DMS153 treated with DMSO at 0.1 percent for 48 hours (cell line): ENCODE data around the gene SREBF1.
A peak's percentile ranks its signal among the peaks of the same experiment; 100 is the strongest.

ENCODE experiments used
- DNase-seq: peaks from one replicate; lab custom pipeline; 2025; ENCODE audit not compliant: unreplicated experiment; lab: John Stamatoyannopoulos, UW

Gene SREBF1

DNA sequence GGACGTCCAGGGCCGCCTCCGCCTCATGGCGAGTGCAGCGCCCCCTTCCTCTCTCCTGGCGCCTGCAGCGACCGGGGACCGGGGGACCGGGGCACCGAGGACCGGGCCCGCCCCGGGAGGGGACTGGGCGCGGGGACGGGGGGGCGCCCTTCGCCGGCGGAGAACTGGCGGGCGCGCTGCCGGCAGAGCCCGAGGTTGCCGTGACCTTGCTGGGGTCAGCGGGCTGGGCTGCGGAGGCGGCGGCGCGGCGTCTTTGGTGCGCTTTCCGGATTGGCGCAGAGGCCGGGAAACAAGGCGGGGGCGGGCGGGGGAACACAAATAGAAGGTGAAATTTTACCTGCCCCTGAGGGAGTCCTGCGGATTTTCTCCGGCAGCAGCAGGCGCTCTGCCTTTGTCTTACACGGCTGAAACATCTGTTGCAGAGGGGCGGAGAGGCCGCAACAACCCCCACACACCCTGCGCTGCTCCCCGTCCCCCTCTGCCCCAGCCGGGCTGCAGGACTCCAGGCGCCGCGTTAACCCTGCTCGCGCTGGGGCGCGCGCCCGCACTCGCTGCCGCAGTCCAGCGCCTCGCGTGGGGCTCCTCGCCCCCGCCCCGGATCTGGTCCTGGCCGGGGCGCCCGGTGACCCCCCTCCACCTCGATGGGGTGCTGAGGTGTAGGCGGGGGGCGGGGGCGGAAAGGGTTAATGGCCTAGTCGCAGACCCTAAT is 53.5 kb downstream of the SREBF1 start:
- DNase-seq = peak; percentile 6

DNA sequence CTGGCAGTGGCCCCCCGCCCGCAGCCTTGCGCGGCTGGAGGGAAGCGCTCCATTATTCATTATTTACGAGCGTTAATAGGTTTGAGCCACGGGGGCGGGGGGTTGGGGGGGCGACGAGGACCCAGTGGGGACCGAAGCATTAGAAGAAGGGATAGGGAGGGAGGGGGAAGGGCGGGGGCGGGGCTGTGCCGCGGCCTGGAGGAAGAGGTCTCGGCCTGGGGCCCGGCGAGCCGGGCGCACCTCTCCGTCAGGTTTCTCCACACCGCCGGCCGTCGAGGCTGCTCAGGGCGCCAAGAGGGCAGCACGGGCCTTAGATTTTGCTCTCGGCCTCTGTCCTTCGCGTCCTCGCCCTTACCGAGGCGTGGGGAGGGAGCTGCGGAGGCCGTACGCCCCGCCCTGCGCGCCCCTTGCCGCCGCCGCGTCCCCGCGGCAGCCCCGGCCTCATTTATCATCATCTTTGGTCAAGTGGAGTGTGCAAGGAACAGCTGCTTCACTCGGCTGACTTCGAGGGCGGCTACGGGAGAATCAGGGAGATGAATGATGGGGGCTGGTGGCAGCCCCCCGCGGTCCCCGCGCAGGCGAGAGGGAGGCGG is 54.2 kb downstream of the SREBF1 start:
- DNase-seq = no peak

DNA sequence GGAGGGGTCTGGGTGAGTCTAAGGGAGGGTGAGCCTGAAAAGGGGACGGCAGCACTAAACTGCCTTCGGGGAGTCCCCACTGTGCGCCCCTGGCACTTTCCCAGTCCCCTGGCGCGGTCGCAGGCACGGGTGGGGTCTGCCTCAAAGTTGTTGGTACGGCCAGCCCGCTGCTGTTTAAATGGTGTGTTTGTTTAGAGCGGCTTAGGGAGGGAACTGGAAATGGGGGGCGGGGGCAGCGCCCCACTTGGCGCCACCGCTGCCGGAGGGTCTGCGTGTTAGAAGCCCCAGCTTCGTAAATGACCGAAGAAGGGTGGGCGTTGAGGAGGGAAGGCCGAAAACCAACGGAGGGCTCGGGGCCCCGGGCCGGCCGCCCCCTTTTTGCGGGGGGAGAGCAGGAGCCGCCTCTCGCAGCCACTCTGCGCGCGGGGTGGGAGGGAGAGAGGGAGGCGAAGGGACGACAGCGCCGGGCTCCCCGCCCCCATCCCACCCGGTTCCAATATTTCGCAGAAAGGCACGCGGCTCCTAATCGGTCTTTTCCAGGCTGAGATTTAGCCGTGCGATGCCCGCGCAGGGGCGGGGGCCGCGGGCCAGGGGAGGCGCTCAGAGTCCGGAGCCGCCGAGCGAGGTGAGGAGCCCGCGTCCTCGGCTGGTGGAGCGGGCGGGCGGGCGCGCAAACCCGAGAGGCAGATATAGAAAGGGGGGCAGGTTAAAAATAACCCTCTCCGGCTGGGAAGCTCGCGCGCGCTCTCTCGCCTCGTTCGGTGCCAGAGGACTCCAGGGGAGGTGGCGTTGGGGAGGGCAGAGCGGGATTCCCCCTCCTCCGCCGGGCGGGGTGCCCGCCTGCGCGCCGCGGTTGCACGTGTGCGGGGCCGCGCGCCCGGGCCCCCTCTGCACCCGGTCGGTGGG is 54.9 kb downstream of the SREBF1 start:
- no peak for DNase-seq

DNA sequence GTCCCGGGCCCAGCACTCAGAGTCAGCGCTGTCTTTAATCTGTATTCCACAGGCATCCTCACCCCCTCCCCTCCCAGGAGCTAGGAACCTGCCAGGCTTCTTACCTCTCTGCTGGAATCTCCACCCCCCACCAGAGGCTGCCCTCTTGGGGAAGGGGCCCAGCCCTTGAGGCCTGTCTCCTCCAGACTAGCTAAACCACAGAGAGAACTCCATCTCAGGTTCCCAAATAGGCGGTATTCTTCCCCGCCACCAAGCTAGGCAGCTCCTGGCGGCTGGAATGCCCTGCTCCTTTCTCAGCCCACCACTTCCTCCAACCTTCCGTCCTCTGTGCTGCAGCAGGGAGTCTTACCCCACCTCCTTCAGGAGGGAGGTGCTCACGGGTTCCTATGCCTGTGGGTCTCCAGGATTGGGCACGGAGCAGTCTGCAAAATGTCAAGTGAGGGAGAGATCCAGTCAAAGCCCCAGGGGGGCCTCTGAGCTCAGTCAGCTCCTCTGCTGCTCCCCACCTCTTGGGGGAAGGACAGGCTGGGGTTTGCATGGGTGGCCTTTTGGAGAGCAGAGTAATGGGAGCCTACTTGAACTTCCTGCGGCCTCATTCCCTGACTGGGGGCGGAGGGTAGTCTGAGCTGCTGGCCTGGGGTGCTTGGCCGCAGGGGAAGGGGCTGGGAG is 55.7 kb downstream of the SREBF1 start:
- no peak for DNase-seq

DNA sequence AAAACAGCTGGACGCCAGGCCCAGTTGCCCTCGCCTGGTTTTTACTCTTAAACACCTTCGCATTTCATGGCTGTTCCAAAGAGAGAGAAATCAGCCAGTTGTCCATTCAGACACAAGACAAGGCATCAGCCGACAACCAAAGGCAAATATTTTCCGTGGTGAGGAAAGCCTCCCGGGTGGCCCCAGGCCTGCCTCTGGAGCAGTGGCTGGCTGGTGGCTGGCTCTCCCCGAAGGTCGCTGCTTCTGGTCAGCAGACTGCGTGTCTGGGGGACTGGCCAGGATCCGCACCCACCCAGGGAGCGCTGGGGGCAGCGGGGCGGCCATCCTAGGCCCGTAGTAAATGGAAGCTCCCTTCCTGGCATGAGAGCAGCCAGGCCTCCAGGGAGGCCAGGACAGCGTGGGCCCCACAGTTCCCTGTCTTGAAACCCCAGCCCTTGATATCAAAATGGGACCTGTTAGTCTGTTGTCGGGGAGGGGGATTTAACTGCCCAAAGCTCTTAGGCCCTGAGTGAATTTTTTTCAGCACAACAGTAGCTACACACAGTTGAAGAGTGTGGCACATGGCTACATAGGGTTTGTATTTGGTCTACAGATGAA is 57.7 kb downstream of the SREBF1 start:
- DNase-seq = no peak

DNA sequence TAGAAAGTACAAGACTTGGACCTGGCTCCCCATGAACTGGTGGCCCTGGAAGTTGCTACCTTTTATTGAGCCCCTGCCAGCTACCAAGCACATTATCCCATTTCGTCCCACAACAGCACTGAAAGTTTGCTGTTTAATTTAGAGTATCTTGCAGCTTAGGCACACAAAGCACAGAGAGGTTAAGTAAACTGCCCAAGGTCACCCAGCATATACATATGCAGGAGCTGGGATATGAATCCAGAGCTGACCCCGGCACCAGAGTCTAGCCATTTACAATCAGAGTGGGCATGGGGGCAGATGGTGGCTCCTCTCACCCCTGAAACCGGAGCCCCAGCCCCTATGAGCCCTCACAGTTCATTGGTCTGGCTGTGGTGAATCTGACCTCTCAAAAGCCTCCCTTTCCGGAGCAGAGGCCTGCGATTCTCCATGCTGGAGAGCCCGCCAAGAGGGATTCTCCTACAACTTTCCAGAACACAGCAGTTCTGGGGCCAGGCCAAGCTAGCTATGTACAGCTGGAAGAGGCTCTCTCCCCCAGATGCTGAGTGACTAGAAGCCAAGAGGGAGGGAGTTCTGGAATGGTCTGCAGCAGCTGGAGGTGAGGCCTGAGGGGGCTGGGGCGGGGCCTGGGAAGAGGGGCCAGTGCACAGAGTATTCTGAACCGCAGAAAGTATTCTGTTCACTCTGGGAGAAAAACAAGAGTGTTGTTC is 58.3 kb downstream of the SREBF1 start:
- no peak for DNase-seq

GRCh38 chr17:17776889-17777288 is 59.9 kb downstream of the SREBF1 start:
- no peak for DNase-seq

DNA sequence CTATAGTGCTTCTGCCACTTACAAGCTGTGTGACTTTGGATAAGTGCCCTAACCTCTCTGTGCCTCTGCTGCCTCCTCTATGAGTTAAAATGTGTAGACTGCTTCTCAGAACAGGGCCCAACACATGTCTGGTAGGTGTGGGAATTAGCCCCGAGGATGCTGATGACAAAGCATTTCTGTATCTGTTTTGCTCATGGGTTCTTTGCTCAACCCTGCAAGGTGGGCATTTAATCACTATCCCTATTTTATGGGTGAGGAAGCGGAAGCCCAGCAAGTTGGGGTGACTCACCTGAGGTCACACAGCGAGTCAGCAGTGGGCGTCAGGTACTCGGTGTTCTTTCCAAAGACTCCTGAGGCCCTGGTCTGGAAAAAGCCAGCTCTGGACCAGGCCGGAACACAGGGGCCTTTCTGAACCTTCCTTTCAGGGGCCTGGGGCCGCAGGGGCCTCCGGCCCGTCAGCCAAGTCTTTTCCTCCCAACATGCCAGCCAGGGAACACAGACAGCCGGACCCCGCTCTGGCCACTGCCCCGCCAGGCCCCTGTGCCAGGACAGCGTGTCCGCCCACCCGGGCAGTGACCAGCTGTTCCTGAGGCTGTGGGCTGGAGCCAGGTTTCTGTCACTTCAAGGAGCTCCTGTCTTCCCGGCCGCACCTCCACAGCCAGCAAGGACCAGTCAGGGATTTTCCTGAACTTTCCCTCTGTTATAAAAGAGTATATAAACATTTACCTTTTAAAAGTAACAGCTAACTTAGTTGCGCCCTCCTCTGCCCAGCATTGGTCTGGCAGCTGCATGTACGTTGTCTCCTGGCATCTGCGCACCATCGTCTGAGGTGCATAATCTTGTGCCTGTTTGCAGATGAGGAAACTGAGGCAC is 62.5 kb downstream of the SREBF1 start:
- no peak for DNase-seq

DNA sequence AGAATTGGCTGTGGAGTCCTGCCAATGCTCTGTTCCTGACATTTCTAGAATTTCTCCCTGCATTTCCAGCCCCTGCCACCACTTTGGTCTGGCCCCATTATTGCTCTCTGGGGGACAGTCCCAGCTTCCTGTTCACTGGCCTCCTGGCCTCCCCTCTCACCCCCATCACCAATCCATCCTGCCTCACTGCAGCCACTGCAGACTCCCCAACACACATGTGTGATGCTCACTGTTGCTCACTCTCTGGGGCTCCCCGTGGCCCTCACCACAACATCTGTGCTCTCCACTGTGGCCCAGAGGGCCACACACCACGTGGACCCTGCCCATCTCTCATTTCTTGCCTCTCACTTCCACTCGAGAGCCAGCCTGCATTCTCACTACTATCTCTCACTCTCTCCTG is 64.6 kb downstream of the SREBF1 start:
- no peak for DNase-seq

- DNase-seq = no peak
These were observed 65.1 kb downstream of the SREBF1 start for GRCh38 chr17:17771498-17772201.

DNA sequence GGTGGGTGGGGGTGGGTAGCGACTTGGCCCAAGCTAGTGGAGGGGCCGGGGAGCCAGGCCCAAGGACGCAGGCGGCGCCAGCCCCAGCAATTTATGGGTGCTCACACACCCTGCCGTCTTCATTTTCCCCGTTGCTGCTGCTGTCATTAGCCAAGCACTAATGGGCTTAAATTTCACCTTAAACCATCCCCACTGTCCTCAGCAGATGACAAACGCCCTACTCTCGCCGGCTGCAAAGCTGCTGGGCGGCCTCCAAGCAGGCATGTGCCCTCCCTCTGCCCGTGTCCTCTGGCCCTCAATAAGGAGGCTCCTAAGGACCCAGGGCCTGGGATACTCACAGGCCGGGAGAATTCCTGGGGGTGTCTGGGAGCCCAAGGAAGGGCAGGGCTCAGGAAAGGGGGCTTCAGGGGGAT is 66.1 kb downstream of the SREBF1 start:
- DNase-seq = no peak

DNA sequence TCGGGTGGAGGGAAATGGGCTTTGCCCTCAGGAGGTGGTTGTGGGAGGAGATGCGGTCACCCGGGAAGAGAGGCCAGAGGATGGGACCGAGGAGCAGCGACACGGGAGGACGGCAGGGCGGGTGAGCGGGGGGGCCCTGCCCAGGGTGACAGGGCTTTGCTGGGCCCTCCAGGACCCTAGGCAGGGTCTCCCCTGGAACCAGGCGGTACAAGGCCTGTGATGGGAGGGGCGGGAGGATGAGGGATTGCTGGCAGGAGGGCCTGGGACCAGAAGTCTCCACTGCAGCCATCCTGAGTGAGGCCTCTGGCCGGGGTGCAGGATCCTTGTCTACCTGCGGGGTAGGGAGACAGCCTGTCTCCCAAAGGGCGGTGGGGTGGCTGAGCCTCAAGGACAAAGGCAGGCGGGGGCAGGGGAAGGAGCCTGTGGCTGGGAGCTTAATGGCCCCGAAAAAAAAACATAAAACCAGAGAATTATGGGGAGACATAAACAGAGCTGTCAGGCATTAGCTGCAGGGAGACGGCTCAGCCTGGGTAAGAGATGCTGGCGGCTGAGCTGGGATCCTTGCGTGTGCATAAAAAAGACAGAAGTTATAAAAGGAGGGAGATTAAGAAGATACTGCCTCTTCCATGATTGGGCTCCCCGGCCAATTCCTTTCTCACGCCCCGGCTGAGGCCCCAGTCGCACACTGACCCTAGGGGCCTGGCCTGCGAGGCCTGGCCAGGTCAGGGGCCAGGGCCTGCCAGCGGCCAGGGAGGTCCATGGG is 66.7 kb downstream of the SREBF1 start:
- no peak for DNase-seq

DNA sequence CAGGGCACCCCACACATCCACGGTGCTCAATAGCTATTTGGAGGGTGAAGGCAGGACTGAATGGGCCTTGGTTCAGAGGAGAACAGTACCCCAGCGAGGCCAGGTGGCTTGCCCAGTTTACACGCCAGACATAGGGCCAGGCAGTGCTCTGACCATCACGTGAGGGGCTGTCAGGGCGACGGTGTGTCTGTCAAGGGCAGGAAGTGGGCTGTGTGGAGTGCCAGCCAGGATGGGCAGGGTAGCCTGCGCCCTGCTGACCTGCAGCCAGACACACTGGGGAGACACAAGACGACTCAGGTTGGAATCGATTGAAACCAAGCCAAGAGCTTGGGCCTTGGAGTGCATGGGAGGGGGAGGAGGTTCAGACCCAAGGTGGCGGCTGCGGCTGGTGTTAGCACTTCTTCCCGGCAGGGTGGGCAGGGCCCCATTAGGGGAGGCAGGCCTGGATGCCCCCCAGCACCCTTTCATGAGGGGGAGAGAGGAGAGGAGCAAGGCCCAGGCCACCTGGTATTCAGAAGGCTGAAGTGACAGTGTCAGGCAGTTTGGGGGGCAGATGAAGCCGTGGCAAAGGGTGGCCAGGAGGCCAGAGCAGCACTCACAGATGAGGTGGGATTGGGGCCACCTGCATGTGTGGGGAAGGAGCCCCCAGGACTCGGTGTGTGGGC is 68.2 kb downstream of the SREBF1 start:
- DNase-seq = no peak

- DNase-seq = no peak
These were observed 68.8 kb downstream of the SREBF1 start for GRCh38 chr17:17767887-17768418.

- DNase-seq = no peak
These were observed 69.5 kb downstream of the SREBF1 start for GRCh38 chr17:17767154-17767869.

DNA sequence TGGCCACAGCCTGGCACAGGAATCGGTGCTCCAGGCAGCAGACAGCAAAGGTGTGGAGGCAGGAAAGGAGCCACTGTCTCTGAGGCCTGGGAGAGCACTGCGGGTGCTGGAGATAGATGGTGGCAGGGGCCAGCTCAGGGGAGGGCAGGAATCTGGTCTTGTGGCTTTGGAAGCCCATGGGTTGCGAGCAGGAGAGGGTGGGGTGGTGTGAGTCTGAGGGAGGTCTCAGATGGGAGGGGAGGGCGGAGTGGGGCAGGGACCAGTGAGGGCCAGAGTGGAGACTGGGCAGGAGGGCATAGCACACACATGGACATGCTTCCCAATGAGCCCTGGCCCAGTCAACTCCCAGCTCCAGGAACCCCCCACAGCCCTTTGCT is 70.1 kb downstream of the SREBF1 start:
- DNase-seq = no peak
